C4-2B (cell line): ENCODE results near the gene PLXDC2.

Experiments
- H3K27ac ChIP-seq: fragments of 450-650 bp; 2 replicates; pipeline ENCODE4 v1.5.1; 2017
- ZFX ChIP-seq: fragments of 450-650 bp; IDR thresholded peaks from 2 replicates; pipeline ENCODE4 v1.6.1; 2017
- TF ChIP-seq, protein P1 (sequence below): fragments of 450-650 bp; conservative IDR thresholded peaks from 2 replicates; pipeline ENCODE4 v1.5.1; 2017; ENCODE audit warnings: mild to moderate bottlenecking

PLXDC2 gene

DNA sequence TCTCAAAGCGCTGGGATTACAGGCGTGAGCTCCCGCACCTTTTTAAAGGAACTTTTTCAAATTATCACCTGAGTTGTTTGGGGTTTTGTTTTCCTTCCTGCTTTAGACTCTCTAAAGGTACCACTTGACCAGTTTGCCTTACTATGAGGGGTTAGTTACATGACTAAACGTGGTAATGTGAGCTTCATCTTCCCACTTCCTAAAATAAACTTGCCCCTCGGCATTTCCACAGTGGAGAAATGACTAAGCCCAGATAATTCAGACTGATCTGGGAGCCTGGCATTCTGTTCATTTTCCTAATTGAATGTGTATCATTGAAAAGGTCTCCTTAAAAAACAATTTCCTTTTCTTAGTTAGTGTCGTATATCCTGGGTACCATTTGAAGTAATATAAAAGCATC lies 163.4 kb downstream of the PLXDC2 start:
- no peak for TF ChIP-seq ZFX
- TF ChIP-seq, protein P1, sequence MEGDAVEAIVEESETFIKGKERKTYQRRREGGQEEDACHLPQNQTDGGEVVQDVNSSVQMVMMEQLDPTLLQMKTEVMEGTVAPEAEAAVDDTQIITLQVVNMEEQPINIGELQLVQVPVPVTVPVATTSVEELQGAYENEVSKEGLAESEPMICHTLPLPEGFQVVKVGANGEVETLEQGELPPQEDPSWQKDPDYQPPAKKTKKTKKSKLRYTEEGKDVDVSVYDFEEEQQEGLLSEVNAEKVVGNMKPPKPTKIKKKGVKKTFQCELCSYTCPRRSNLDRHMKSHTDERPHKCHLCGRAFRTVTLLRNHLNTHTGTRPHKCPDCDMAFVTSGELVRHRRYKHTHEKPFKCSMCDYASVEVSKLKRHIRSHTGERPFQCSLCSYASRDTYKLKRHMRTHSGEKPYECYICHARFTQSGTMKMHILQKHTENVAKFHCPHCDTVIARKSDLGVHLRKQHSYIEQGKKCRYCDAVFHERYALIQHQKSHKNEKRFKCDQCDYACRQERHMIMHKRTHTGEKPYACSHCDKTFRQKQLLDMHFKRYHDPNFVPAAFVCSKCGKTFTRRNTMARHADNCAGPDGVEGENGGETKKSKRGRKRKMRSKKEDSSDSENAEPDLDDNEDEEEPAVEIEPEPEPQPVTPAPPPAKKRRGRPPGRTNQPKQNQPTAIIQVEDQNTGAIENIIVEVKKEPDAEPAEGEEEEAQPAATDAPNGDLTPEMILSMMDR: no peak
- H3K27ac ChIP-seq: no peak overlapping the region

DNA sequence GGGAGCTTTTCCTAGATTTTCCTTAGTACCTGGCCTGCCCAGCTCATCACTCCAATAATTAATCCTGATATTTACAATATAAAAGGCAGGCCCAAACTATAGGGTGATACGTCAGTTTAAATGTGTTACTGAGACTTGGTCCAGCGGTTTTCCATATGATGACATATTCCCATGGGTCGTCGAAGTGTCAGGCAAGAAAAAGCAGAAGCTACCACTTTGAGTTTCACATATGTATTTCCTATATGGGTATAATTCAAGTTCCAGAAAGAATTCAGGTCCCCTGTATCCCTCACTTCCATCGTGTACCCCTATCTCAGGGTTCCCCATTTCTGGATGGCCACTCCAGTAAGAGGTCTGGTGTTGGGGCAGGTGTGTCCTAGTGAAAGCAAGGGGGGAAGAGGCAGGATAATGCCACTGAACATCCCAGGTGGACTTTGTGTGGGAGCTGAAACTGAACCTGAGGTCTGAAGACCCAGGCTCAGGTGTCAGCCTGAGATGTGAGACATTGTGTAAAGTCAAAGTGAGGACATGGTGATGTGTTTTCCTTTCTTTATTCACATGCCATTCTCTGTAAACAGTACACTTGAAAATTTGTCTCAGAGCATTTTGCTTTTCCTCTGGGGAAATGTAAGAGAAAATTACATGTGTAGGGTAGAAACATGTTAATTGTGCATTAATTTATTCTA lies 167.8 kb downstream of the PLXDC2 start:
- H3K27ac ChIP-seq: no peak overlapping the region

DNA sequence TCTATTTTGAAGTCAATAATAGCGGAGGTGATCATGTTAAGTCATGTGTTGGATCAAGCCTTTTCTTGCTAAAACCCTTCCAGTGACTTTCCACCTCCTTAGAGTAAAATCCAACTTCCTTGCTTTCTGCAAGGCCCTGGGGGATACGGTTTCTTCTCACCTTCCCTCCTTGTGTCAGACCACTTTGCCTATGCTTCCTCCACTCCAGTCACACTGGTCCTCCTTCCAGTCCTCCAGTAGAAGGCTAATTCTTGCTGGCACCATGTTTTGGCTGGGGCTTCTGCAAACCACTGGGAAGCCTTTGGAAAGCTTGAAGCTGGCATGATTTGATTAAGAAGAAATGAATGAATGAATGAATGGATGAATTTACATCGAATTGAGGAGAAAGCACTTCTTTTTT lies 169.5 kb downstream of the PLXDC2 start:
- no peak for TF ChIP-seq ZFX
- TF ChIP-seq, protein P1: no peak
- H3K27ac ChIP-seq: no peak overlapping the region

More for the DNA sequence above, 167.8 kb downstream of the PLXDC2 start:
- TF ChIP-seq ZFX: no peak
- TF ChIP-seq, protein P1: no peak

DNA sequence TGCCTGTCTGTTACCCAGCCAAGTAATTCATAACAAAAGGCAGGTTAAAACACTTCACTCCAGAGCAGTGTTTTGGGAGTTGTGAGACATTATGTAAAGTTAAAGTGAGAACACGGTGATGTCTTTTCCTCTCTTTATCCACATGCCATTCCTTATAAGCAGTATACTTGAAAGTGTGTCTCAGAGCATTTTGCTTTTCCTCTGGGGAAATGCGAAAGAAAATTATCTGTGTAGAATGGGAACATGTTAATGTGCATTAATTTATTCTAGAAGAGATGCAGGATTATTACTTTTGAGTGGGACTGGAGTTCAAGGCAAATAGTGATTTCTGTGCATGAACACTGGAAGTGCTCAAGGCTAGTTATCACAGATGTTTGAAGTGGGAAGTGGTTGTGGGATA lies 170.4 kb downstream of the PLXDC2 start:
- no peak overlapping the region for H3K27ac ChIP-seq
- TF ChIP-seq, protein P1: no peak
- no peak for TF ChIP-seq ZFX

DNA sequence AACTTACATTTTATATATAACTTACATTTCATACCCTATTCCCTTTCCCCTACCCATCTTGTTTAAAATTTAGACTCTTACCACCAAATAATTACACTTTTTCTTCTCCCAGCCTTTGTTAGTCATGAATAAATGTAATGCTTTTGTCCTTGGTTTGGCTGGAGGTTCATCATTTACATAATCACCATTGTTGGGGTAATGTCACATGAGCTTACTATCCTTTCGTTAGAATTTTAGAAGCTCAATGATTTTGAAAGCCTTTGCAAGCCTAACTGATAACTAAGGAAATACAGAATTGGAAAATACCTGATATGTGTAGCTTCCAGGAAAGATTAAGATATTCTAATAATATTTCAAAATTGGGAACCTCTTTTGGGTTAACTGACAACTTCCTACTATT lies 171.7 kb downstream of the PLXDC2 start:
- TF ChIP-seq, protein P1: no peak
- TF ChIP-seq ZFX: no peak
- H3K27ac ChIP-seq: no peak overlapping the region

DNA sequence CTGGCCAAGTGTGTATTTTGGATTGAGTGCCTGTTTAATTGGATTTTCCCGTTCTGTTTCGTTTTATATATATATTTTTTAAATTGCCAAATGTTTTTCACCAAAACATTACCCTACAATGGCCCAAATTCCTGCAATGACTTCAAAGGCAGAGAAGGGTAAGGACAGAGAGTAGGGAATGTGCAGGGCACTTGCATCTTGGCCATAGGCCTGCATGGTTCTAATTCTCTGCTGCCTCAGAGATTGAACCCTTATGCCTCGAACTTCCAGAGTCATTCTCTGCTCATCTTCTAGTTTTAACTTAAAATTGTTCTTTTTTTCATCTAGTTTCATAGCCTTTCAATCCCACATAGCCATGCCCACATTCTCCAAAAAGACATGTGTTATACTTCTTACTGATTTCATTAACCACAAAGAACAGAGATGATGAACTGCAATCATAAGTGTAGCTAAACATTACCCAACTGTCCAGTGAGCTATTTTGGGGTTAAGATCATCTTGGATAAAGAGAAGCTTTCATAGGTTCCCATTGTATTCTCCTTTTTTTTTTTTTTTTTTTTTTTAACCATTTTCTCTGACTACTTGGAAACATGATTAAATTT lies 177.6 kb downstream of the PLXDC2 start:
- TF ChIP-seq, protein P1: no peak
- no peak for TF ChIP-seq ZFX
- H3K27ac ChIP-seq: no peak overlapping the region

DNA sequence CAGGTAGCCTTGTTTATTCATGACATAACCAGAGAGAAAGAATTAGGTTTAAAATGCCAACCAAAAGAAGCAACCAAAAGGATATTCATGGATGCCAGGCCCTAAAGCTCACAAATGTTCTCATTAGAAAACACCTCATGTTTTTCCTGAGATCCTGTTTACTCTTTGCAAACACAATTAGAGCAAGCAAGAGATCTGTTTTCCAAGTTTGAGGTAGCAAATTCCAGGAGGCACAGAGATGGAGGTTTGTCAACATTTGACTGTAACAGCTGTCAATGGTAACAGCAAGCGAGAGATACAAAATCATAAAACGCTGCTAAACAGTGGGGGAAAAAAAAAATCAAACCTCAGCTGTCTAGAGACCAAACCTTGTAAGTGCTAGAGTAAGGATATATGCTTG lies 182.2 kb downstream of the PLXDC2 start:
- H3K27ac ChIP-seq: no peak overlapping the region
- TF ChIP-seq, protein P1: no peak
- no peak for TF ChIP-seq ZFX
